ENCODE data around the gene PML.
"Not testable (repeated sequence)": the region's sequence is repeated elsewhere in the genome, so short reads cannot be mapped to it uniquely, and the experiment has no call there.

The PML gene

GRCh38 chr15:73959012-73959581, 35.4 kb upstream of the PML start:
- peak; percentile 55 for DNase-seq (ENCODE audit: low spot score)

GRCh38 chr15:73959801-73960200, 34.7 kb upstream of the PML start:
- DNase-seq (ENCODE audit: low spot score): no peak

- not testable (repeated sequence) for DNase-seq (ENCODE audit: low spot score)
Observed at GRCh38 chr15:73960472-73961070, 33.9 kb upstream of the PML start.

GRCh38 chr15:73962433-73962832, 32.1 kb upstream of the PML start:
- no peak for DNase-seq (ENCODE audit: low spot score)

GRCh38 chr15:73964736-73965093, 29.8 kb upstream of the PML start:
- DNase-seq (ENCODE audit: low spot score): peak; percentile 87

GRCh38 chr15:73965094-73965757, 29.3 kb upstream of the PML start:
- no peak for DNase-seq (ENCODE audit: low spot score)

GRCh38 chr15:73965758-73966113, 28.8 kb upstream of the PML start:
- DNase-seq (ENCODE audit: low spot score): peak; percentile 47

- no peak for DNase-seq (ENCODE audit: low spot score)
Observed at GRCh38 chr15:73968461-73968860, 26.1 kb upstream of the PML start.

- no peak for DNase-seq (ENCODE audit: low spot score)
Observed at GRCh38 chr15:73969151-73969759, 25.3 kb upstream of the PML start.

- peak; percentile 81 for DNase-seq (ENCODE audit: low spot score)
Observed at GRCh38 chr15:73972984-73973682, 21.4 kb upstream of the PML start.

GRCh38 chr15:73973683-73974200, 20.8 kb upstream of the PML start:
- not testable (repeated sequence) for DNase-seq (ENCODE audit: low spot score)

GRCh38 chr15:73975440-73976125, 18.9 kb upstream of the PML start:
- peak; percentile 41 for DNase-seq (ENCODE audit: low spot score)

GRCh38 chr15:73978896-73979295, 15.6 kb upstream of the PML start:
- no peak for DNase-seq (ENCODE audit: low spot score)

GRCh38 chr15:73979636-73980035, 14.9 kb upstream of the PML start:
- DNase-seq (ENCODE audit: low spot score): no peak

- no peak for DNase-seq (ENCODE audit: low spot score)
Observed at GRCh38 chr15:73981761-73982221, 12.7 kb upstream of the PML start.

- DNase-seq (ENCODE audit: low spot score): no peak
Observed at GRCh38 chr15:73982222-73982962, 12.1 kb upstream of the PML start.

- DNase-seq (ENCODE audit: low spot score): no peak
Observed at GRCh38 chr15:73983211-73983727, 11.2 kb upstream of the PML start.

GRCh38 chr15:73983773-73984172, 10.7 kb upstream of the PML start:
- no peak for DNase-seq (ENCODE audit: low spot score)

GRCh38 chr15:73984208-73984979, 10.1 kb upstream of the PML start:
- no peak for DNase-seq (ENCODE audit: low spot score)

All from CD4-positive, alpha-beta T cell treated with Interleukin-2 at 100 ng/mL for 4 hours (primary cell).